Ovary (tissue), 9 donors: Measurements from ENCODE around the gene TMA16. TPM values are rescaled to one million over a fixed set of nuclear protein-coding genes. Genes with fewer than 3 reads are reported as not detected.

Experiments used
- DNase-seq, 5 donors: peaks; one replicate each; pipeline ENCODE4 v3.0.0-alpha.2; 2019 to 2020
- H3K27ac ChIP-seq, 2 donors: fragments of 200-600 bp; one replicate each; pipeline versions ENCODE4 v1.5.1 to v1.8.0; 2019 to 2022
- H3K27me3 ChIP-seq: fragments of 200-600 bp; one replicate; pipeline ENCODE4 v1.8.0; 2022
- H3K36me3 ChIP-seq: fragments of 200-600 bp; sonication (generic); one replicate; pipeline ENCODE4 v1.5.1; 2019
- H3K4me1 ChIP-seq: one replicate; pipeline ENCODE4 v1.8.1; 2013; ENCODE audit warnings: mild to moderate bottlenecking, moderate library complexity; ENCODE audit not compliant: insufficient read depth
- H3K4me3 ChIP-seq: fragments of 200-600 bp; sonication (generic); one replicate; pipeline ENCODE4 v1.5.1; 2017
- H3K9me3 ChIP-seq, 2 donors: fragments of 200-600 bp in 1 of 2; sonication (generic) in 1 of 2; one replicate each; pipeline versions ENCODE4 v1.5.1 to v1.8.1; 2013 to 2019; ENCODE audit warnings: mild to moderate bottlenecking in 1 of 2, moderate library complexity in 1 of 2
- EP300 ChIP-seq: sonication (generic); formaldehyde crosslinking; IDR thresholded peaks from one replicate; pipeline ENCODE4 v1.6.1; 2017; ENCODE audit warnings: antibody characterized with exemption
- POLR2A ChIP-seq: fragments of 450-650 bp; IDR thresholded peaks from one replicate; pipeline ENCODE4 v1.6.1; 2017; ENCODE audit warnings: antibody characterized with exemption, mild to moderate bottlenecking, moderate library complexity
- WGBS, 3 donors: extraction: QIAGEN DNeasy Blood & Tissue Kit in 1 of 3; methylation state at CpG; one replicate each; pipeline versions ENCODE4 v1.1.5 to v1.1.7; 2013 to 2017; 5-methylcytosine and 5-hydroxymethylcytosine counted together
- intact Hi-C, 4 donors: fragments of 100-400 bp; cut with DNase I; formaldehyde crosslinking; loops; one replicate each; pipeline versions ENCODE4 v1.11.0 to v1.15.1; 2022 to 2023
- polyA plus RNA-seq, 2 donors: library from polyadenylated mRNA; stranded (reverse); fragments of 200-250 nt in 1 of 2; fragments of 350-450 nt in 1 of 2; fragmentation: Illumina TruSeq in 1 of 2; extraction: RNeasy Lipid Tissue Mini Kit (QIAGEN cat#74804) in 1 of 2; gene quantifications; one replicate each; pipeline ENCODE4 v1.2.3, GENCODE V29; 2013 to 2014
- total RNA-seq, 7 donors: library from RNA; depleted of rRNA in 2 of 7; stranded (reverse); fragments of >200 nt in 2 of 7; fragmentation: NEBNext Ultra II Directional in 3 of 7; extraction: Animal tissue kit (Norgen Biotek cat#: 25700) in 3 of 7; gene quantifications; one replicate each; pipeline versions ENCODE4 v1.1.0 to v1.2.4, GENCODE V29; 2016 to 2023
- TF ChIP-seq, protein P1 (sequence below), 3 donors: fragments of 450-650 bp in 2 of 3; fragments of 200-600 bp in 1 of 3; IDR thresholded peaks; one replicate each; pipeline versions ENCODE4 v1.5.1 to v1.8.0; 2016 to 2022; ENCODE audit warnings: antibody characterized with exemption in 3 of 3, mild to moderate bottlenecking in 1 of 3
- donor health status: DM: no; HTN: no; CAD: no; lungs with moderate emphysema.
- donor health status: DM: no; HTN: no; CAD: no.
- donor health status: Bipolar disorder and iron deficiency.
- donor health status: DM: yes; HTN: yes; CAD: no.
- donor health status: DM: no; HTN: no; CAD: no.
- donor health status: DM: yes; HTN: yes; CAD: no.

TMA16 gene
- total and polyA plus RNA-seq, 9 donors, result 15.0 to 31.9 (median 22.3) TPM

DNA sequence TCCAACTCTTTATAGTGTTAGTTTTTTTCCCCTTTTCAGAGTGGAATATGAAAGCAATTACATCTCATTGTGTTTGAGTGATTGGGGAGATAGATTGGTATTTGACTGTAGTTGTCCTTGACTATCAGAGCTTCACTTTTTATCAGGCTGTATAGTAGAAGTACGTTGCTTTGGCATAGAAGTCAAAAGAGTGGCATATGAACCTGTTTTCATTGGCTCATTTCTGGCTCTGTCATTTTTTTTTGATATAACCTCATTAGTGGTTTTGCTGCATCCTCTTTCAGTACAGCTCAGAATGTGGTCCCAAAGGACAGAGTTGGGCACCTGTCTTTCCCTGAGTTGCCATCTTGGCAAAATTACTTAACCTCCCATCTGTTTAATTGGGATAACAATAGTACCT, 1.4 kb downstream of the TMA16 start:
- Histone ChIP-seq H3K4me3 (no peak overlapping the region), H3K9me3 (no peaks in the 10 kb centered on the region), H3K27ac (no peak overlapping the region), H3K36me3 (no peaks in the 10 kb centered on the region), H3K4me1 (peaks cover 2% of the 10 kb centered on the region), H3K27me3 (no peaks in the 10 kb centered on the region)
- no peak for DNase-seq
- intact Hi-C loops, result loop anchor here in 1 of 4 donors (10.0 kb wide), 1 partner anchor 161 kb away; the partner anchor contains the start of gene NPY1R
- TF ChIP-seq EP300 (no peak), POLR2A (no peak)
- TF ChIP-seq, protein P1, sequence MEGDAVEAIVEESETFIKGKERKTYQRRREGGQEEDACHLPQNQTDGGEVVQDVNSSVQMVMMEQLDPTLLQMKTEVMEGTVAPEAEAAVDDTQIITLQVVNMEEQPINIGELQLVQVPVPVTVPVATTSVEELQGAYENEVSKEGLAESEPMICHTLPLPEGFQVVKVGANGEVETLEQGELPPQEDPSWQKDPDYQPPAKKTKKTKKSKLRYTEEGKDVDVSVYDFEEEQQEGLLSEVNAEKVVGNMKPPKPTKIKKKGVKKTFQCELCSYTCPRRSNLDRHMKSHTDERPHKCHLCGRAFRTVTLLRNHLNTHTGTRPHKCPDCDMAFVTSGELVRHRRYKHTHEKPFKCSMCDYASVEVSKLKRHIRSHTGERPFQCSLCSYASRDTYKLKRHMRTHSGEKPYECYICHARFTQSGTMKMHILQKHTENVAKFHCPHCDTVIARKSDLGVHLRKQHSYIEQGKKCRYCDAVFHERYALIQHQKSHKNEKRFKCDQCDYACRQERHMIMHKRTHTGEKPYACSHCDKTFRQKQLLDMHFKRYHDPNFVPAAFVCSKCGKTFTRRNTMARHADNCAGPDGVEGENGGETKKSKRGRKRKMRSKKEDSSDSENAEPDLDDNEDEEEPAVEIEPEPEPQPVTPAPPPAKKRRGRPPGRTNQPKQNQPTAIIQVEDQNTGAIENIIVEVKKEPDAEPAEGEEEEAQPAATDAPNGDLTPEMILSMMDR (IDR thresholded peaks at IDR 0.05), result no peak
- 5 to 7% (median 6%) methylated on average over 1 of the region's 1 CpG for WGBS, 3 donors

DNA sequence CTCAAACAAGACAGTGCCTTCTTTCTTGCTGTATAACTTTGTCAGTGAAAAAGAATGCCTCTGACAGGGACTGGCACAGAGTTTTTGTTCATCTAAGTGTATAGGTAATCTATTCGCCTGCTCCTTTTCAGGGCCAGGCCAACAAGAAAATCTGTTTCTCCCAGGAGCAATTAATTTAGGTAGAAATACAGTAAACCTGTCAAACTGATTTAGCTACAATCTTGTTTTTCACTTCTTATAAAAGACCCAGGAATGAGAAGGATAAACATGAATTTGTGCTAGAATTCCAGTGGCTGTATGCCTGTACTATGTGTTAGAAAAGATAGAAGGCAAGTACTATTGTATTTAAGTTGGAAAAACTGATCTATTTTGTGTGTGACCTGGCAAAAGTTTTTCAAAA, 6.1 kb downstream of the TMA16 start:
- Histone ChIP-seq H3K36me3 (no peaks in the 10 kb centered on the region), H3K27ac (no peak overlapping the region), H3K4me3 (no peak overlapping the region), H3K27me3 (no peaks in the 10 kb centered on the region), H3K9me3 (no peaks in the 10 kb centered on the region), H3K4me1 (peaks cover 6% of the 10 kb centered on the region)
- TF ChIP-seq, protein P1 (IDR thresholded peaks at IDR 0.05), result no peak
- TF ChIP-seq POLR2A, result no peak
- no peak for TF ChIP-seq EP300
- WGBS, 3 donors, result 54 to 74% (median 67%) methylated on average over 1 of the region's 1 CpG
- intact Hi-C loops, result no loop called here
- no peak for DNase-seq

DNA sequence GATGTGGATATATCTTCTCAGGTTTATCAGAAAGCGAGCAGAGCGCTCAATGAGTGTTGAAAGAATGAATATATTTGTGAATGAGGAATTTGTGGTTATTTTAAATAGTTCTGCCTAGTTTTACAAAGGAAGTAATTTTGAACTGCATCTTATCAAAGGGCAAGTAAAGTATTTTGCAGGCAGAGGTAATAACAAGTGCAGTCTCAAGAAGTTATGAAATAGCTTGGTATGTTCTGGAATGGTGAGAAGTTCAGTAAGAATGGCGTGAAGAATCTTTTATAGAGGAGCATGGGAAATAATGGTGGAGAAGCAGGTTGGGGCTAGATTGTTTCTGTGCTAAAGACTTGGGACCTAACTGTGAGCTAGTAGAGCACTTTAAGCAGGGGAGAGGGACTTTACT, 10.9 kb downstream of the TMA16 start:
- intact Hi-C loops, result no loop called here
- H3K4me3 ChIP-seq, result no peak overlapping the region
- peaks cover 5% of the 10 kb centered on the region for H3K4me1 ChIP-seq
- DNase-seq, result no peak
- no peak overlapping the region for H3K27ac ChIP-seq
- TF ChIP-seq POLR2A, result no peak
- TF ChIP-seq, protein P1 (IDR thresholded peaks at IDR 0.05), result no peak
- no peaks in the 10 kb centered on the region for H3K27me3 ChIP-seq
- H3K9me3 ChIP-seq, result no peaks in the 10 kb centered on the region
- WGBS, 3 donors, result 57 to 82% (median 79%) methylated on average over 3 of the region's 3 CpGs
- H3K36me3 ChIP-seq, result no peaks in the 10 kb centered on the region

DNA sequence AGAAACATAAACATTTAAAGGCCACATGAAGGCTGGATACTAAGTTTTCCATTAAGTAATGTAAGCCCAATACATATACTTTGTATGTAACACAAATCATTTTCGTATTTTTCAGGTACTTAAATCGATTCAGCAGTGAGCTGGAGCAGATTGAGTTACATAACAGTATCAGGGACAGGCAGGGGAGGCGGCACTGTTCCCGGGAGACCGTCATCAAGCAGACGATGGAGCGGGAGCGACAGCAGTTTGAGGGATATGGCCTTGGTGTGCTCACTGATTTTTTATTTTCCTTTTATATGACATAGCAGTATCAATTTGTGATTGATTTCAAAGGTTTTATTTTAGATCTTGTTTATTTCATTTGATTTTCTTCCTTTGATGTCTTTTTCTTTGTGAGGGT, 20.7 kb downstream of the TMA16 start:
- H3K4me3 ChIP-seq, result no peak overlapping the region
- H3K27ac ChIP-seq, result no peak overlapping the region
- H3K27me3 ChIP-seq, result no peaks in the 10 kb centered on the region
- TF ChIP-seq EP300 (no peak), POLR2A (no peak)
- TF ChIP-seq, protein P1 (IDR thresholded peaks at IDR 0.05), result no peak
- 94 to 96% (median 96%) methylated on average over 8 of the region's 8 CpGs for WGBS, 3 donors
- intact Hi-C loops, result no loop called here
- H3K36me3 ChIP-seq, result no peaks in the 10 kb centered on the region
- no peak for DNase-seq
- H3K4me1 ChIP-seq, result no peaks in the 10 kb centered on the region
- no peaks in the 10 kb centered on the region for H3K9me3 ChIP-seq
